GM23338 (cell line): Measurements from ENCODE around the gene LMF1. TPM values are rescaled to one million over a fixed set of nuclear protein-coding genes. Genes with fewer than 3 reads are reported as not detected.

Experiments used
- ATAC-seq: fragments of 200-7000 bp; cut with Tn5 transposase; 3 replicates; pipeline ENCODE4 v1.9.1; 2020
- DNase-seq: peaks from one replicate; pipeline ENCODE4 v3.0.0-alpha.2; 2015; ENCODE audit warnings: low spot score
- H2AFZ ChIP-seq: fragments of 200-600 bp; sonication (generic); 2 replicates; pipeline ENCODE4 v1.8.0; 2016; ENCODE audit warnings: antibody characterized with exemption, mild to moderate bottlenecking, moderate library complexity
- H3F3A ChIP-seq: fragments of 200-600 bp; sonication (generic); replicated peaks from 2 replicates; pipeline ENCODE4 v1.8.0; 2017; ENCODE audit warnings: antibody characterized with exemption, mixed run types, low read depth
- H3K27ac ChIP-seq: fragments of 200-600 bp; sonication (generic); 2 replicates; pipeline ENCODE4 v1.6.1; 2016; ENCODE audit warnings: low read depth
- H3K27me3 ChIP-seq: fragments of 200-600 bp; sonication (generic); 2 replicates; pipeline ENCODE4 v1.8.0; 2016; ENCODE audit warnings: mild to moderate bottlenecking, mixed run types, moderate library complexity; ENCODE audit not compliant: insufficient read depth
- H3K36me3 ChIP-seq: fragments of 200-600 bp; sonication (generic); 2 replicates; pipeline ENCODE4 v1.8.0; 2016; ENCODE audit warnings: mild to moderate bottlenecking; ENCODE audit not compliant: insufficient read depth
- H3K4me1 ChIP-seq: fragments of 200-600 bp; sonication (generic); 2 replicates; pipeline ENCODE4 v1.8.0; 2016; ENCODE audit warnings: mild to moderate bottlenecking, moderate library complexity; ENCODE audit not compliant: insufficient read depth
- H3K4me2 ChIP-seq: fragments of 200-600 bp; sonication (generic); 2 replicates; pipeline ENCODE4 v1.7.1; 2017; ENCODE audit warnings: mixed run types
- H3K4me3 ChIP-seq: fragments of 200-600 bp; sonication (generic); 2 replicates; pipeline ENCODE4 v1.6.1; 2016; ENCODE audit warnings: mixed run types
- H3K79me2 ChIP-seq: fragments of 200-600 bp; sonication (generic); replicated peaks from 2 replicates; pipeline ENCODE4 v1.8.0; 2017; ENCODE audit warnings: mild to moderate bottlenecking; ENCODE audit not compliant: insufficient read depth
- H3K9me2 ChIP-seq: fragments of 200-600 bp; sonication (generic); 2 replicates; pipeline ENCODE4 v1.8.0; 2017; ENCODE audit not compliant: insufficient read depth
- H4K20me1 ChIP-seq: fragments of 200-600 bp; sonication (generic); replicated peaks from 2 replicates; pipeline ENCODE4 v1.8.0; 2017; ENCODE audit warnings: mild to moderate bottlenecking; ENCODE audit not compliant: insufficient read depth
- H3K27ac Mint-ChIP-seq: 2 replicates; pipeline ENCODE4 v1.8.0; 2020; ENCODE audit warnings: inconsistent platforms, mild to moderate bottlenecking, moderate library complexity, mixed read lengths
- H3K27me3 Mint-ChIP-seq: 3 replicates; pipeline ENCODE4 v1.8.0; 2022; ENCODE audit warnings: low read depth, mild to moderate bottlenecking, moderate library complexity, mixed read lengths, inconsistent platforms; ENCODE audit not compliant: insufficient read depth, poor library complexity
- H3K36me3 Mint-ChIP-seq: 3 replicates; pipeline ENCODE4 v1.8.0; 2021; ENCODE audit warnings: low read depth, mild to moderate bottlenecking, inconsistent platforms, moderate library complexity, mixed read lengths
- H3K4me1 Mint-ChIP-seq: 3 replicates; pipeline ENCODE4 v1.8.0; 2020; ENCODE audit warnings: mild to moderate bottlenecking, inconsistent platforms, mixed read lengths
- H3K4me3 Mint-ChIP-seq: 3 replicates; pipeline ENCODE4 v1.8.0; 2021; ENCODE audit warnings: moderate library complexity, mild to moderate bottlenecking, inconsistent platforms, mixed read lengths
- H3K9me3 Mint-ChIP-seq: 3 replicates; pipeline ENCODE4 v1.8.0; 2020; ENCODE audit warnings: moderate library complexity, mild to moderate bottlenecking, inconsistent platforms, mixed read lengths
- CREB1 ChIP-seq: fragments of 250-450 bp; sonication (Bioruptor Pico); IDR thresholded peaks from 2 replicates; pipeline ENCODE4 v1.5.0; 2020; ENCODE audit warnings: low read depth, mild to moderate bottlenecking, moderate library complexity
- EZH2phosphoT487 ChIP-seq: fragments of 200-600 bp; sonication (generic); IDR thresholded peaks from one replicate; pipeline ENCODE4 v1.8.1; 2018; ENCODE audit warnings: antibody characterized with exemption; ENCODE audit not compliant: unreplicated experiment
- NANOG ChIP-seq: IDR thresholded peaks from 2 replicates; pipeline ENCODE4 v1.6.1; 2016; ENCODE audit warnings: antibody characterized with exemption, borderline replicate concordance
- ZNF114 ChIP-seq: fragments of 250-450 bp; sonication (Bioruptor Pico); IDR thresholded peaks from 2 replicates; pipeline ENCODE4 v1.5.0; 2020; ENCODE audit warnings: mild to moderate bottlenecking, moderate library complexity
- polyA plus RNA-seq: library from polyadenylated mRNA; unstranded; fragments of >200 nt; fragmentation: Nextera tagmentation; extraction: Ambion mirVana; gene quantifications from 2 replicates; pipeline ENCODE4 v1.2.1, GENCODE V29; 2016
- total RNA-seq: library from RNA; depleted of rRNA; stranded (reverse); fragments of >200 nt; shearing (Covaris generic); gene quantifications from 2 replicates; pipeline ENCODE4 v1.2.3, GENCODE V29; 2014
- TF ChIP-seq, protein P1 (sequence below): fragments of 250-450 bp; sonication (Bioruptor Pico); IDR thresholded peaks from 2 replicates; pipeline ENCODE4 v1.5.0; 2020; ENCODE audit warnings: mild to moderate bottlenecking, moderate library complexity
- TF ChIP-seq, protein P2 (sequence below), 2 experiments: fragments of 200-600 bp in 1 of 2; sonication (generic) in 1 of 2; conservative IDR thresholded peaks; 2 replicates each; pipeline versions ENCODE4 v1.5.1 to v1.6.1; 2016 to 2017; ENCODE audit warnings: antibody characterized with exemption in 2 of 2, low read depth in 2 of 2, mild to moderate bottlenecking in 2 of 2, moderate library complexity in 1 of 2

The LMF1 gene
- total and polyA plus RNA-seq, 2 experiments from 2014 or later: 4.2 to 10.1 TPM

DNA sequence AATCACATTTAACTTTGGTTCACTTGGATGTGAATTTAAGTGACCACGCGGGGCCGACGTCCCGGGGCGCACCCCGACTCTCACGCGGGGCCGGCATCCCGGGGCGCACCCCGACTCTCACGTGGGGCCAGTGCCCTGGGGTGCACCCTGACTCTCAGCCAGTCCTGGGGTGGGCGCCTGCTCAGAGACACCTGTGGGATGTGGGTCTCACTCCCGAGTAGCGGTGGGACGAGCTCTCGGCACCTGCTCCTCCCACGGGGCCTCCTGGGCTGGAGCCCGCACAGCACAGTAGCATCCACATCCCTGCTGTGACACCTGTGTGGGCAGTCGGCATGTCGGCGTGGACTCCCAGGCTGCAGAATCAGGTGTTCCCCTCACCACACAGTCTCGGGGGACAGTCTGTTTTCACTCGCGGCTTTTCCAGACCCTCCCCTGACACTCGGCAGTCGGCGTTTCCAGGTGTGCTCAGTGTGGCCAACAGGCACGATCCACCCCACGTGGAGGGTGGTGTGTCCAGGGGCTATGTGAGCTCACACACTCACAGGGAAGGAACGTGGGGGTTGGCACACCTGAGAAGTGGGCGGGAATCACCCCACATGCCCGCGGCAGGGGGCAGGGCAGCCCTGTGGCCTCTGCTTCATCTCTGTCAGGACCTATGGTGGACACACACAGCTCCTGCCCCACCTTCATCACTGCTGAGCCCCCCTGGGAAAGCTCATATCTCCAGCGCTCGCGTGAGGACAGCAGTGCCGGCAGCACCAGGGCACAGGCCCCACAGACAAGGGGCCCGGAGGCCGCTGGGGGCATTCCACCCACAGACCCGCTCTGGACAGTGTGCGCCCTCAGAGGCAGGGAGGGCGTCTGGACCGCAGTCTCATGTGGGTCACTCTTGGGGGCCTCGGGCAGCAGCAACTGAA is 51.8 kb downstream of the LMF1 start (continued):
- TF ChIP-seq, protein P1, sequence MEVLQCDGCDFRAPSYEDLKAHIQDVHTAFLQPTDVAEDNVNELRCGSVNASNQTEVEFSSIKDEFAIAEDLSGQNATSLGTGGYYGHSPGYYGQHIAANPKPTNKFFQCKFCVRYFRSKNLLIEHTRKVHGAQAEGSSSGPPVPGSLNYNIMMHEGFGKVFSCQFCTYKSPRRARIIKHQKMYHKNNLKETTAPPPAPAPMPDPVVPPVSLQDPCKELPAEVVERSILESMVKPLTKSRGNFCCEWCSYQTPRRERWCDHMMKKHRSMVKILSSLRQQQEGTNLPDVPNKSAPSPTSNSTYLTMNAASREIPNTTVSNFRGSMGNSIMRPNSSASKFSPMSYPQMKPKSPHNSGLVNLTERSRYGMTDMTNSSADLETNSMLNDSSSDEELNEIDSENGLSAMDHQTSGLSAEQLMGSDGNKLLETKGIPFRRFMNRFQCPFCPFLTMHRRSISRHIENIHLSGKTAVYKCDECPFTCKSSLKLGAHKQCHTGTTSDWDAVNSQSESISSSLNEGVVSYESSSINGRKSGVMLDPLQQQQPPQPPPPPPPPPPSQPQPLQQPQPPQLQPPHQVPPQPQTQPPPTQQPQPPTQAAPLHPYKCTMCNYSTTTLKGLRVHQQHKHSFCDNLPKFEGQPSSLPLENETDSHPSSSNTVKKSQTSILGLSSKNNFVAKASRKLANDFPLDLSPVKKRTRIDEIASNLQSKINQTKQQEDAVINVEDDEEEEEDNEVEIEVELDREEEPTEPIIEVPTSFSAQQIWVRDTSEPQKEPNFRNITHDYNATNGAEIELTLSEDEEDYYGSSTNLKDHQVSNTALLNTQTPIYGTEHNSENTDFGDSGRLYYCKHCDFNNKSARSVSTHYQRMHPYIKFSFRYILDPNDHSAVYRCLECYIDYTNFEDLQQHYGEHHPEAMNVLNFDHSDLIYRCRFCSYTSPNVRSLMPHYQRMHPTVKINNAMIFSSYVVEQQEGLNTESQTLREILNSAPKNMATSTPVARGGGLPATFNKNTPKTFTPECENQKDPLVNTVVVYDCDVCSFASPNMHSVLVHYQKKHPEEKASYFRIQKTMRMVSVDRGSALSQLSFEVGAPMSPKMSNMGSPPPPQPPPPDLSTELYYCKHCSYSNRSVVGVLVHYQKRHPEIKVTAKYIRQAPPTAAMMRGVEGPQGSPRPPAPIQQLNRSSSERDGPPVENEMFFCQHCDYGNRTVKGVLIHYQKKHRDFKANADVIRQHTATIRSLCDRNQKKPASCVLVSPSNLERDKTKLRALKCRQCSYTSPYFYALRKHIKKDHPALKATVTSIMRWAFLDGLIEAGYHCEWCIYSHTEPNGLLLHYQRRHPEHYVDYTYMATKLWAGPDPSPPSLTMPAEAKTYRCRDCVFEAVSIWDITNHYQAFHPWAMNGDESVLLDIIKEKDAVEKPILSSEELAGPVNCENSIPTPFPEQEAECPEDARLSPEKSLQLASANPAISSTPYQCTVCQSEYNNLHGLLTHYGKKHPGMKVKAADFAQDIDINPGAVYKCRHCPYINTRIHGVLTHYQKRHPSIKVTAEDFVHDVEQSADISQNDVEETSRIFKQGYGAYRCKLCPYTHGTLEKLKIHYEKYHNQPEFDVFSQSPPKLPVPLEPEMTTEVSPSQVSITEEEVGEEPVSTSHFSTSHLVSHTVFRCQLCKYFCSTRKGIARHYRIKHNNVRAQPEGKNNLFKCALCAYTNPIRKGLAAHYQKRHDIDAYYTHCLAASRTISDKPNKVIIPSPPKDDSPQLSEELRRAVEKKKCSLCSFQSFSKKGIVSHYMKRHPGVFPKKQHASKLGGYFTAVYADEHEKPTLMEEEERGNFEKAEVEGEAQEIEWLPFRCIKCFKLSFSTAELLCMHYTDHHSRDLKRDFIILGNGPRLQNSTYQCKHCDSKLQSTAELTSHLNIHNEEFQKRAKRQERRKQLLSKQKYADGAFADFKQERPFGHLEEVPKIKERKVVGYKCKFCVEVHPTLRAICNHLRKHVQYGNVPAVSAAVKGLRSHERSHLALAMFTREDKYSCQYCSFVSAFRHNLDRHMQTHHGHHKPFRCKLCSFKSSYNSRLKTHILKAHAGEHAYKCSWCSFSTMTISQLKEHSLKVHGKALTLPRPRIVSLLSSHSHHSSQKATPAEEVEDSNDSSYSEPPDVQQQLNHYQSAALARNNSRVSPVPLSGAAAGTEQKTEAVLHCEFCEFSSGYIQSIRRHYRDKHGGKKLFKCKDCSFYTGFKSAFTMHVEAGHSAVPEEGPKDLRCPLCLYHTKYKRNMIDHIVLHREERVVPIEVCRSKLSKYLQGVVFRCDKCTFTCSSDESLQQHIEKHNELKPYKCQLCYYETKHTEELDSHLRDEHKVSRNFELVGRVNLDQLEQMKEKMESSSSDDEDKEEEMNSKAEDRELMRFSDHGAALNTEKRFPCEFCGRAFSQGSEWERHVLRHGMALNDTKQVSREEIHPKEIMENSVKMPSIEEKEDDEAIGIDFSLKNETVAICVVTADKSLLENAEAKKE (CRISPR knock-in tag): no peak
- TF ChIP-seq, protein P2, sequence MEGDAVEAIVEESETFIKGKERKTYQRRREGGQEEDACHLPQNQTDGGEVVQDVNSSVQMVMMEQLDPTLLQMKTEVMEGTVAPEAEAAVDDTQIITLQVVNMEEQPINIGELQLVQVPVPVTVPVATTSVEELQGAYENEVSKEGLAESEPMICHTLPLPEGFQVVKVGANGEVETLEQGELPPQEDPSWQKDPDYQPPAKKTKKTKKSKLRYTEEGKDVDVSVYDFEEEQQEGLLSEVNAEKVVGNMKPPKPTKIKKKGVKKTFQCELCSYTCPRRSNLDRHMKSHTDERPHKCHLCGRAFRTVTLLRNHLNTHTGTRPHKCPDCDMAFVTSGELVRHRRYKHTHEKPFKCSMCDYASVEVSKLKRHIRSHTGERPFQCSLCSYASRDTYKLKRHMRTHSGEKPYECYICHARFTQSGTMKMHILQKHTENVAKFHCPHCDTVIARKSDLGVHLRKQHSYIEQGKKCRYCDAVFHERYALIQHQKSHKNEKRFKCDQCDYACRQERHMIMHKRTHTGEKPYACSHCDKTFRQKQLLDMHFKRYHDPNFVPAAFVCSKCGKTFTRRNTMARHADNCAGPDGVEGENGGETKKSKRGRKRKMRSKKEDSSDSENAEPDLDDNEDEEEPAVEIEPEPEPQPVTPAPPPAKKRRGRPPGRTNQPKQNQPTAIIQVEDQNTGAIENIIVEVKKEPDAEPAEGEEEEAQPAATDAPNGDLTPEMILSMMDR (conservative IDR thresholded peaks at IDR 0.05; ENCODE audit: low read depth in 2 of 2): no peak
- no peak for TF ChIP-seq NANOG
- no peak for TF ChIP-seq EZH2phosphoT487
- TF ChIP-seq ZNF114 (CRISPR knock-in tag): no peak

DNA sequence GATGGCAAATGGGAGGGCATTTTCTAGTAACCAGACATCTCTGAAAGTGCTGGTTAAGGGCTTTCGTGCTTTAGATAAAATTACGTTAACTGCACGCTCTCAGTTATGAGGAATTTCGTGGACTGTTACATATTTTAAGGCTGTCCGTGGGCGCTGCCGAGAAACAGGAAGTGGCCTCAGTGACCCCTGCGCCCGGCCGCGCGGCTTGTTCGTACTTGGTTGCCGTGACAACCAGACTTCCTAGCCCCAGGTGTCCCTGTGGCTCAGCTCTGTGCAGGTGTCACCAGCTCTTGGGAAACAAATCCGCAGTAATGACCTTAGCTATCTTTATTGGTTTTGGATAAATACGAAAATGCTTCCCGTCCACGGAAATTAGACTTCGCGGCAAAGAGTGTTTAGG is 52.7 kb downstream of the LMF1 start:
- no peak overlapping the region for H3K4me3 ChIP-seq
- H3K27ac ChIP-seq: no peak overlapping the region
- no peaks in the 10 kb centered on the region for H3K9me2 ChIP-seq
- Mint-ChIP-seq H3K4me3 (no peak overlapping the region), H3K27ac (no peak overlapping the region), H3K9me3 (peaks cover 14% of the 10 kb centered on the region), H3K27me3 (peaks cover 1% of the 10 kb centered on the region), H3K36me3 (peaks cover 11% of the 10 kb centered on the region), H3K4me1 (no peaks in the 10 kb centered on the region)
- no peaks in the 10 kb centered on the region for H3K4me1 ChIP-seq
- no peaks in the 10 kb centered on the region for H4K20me1 ChIP-seq
- no peaks in the 10 kb centered on the region for H3K79me2 ChIP-seq
- no peaks in the 10 kb centered on the region for H3F3A ChIP-seq
- no peaks in the 10 kb centered on the region for H3K27me3 ChIP-seq
- ATAC-seq (no peak), DNase-seq (no peak)
- no peaks in the 10 kb centered on the region for H3K36me3 ChIP-seq
- H3K4me2 ChIP-seq: no peak overlapping the region
- H2AFZ ChIP-seq: no peak overlapping the region
- TF ChIP-seq CREB1 (no peak), EZH2phosphoT487 (no peak)
- TF ChIP-seq, protein P1 (CRISPR knock-in tag): no peak
